ENCODE results near the gene SMIM14. TPM values are rescaled to one million over a fixed set of nuclear protein-coding genes. Genes with fewer than 3 reads are reported as not detected.

The SMIM14 gene
- polyA plus RNA-seq, 3 donors = 13.6 to 152 (median 140) TPM

GRCh38 chr4:39543034-39543433 lies 95.6 kb downstream of the SMIM14 start:
- Histone ChIP-seq H4K20me1 (ENCODE audit: insufficient read depth, low read length) (no peaks in the 10 kb centered on the region), H3K79me2 (ENCODE audit: insufficient read depth, low read length) (no peaks in the 10 kb centered on the region), H3K9me3 (replicated peaks in 1 of 2; ENCODE audit: control insufficient read depth in 1 of 2, insufficient read depth in 1 of 2, low read length in 2 of 2) (peaks cover 0 to 3% of the 10 kb centered on the region in 2 donors), H3K4me3 (replicated peaks in 1 of 3; ENCODE audit: low read depth in 2 of 3, low read length in 3 of 3) (no peak overlapping the region), H3K27me3 (ENCODE audit: control insufficient read depth in 2 of 2, insufficient read depth in 2 of 2, low read length in 2 of 2) (no peaks in the 10 kb centered on the region), H3K4me1 (ENCODE audit: control insufficient read depth in 1 of 2, insufficient read depth in 2 of 2, low read length in 2 of 2) (no peaks in the 10 kb centered on the region), H3K4me2 (replicated peaks; ENCODE audit: extremely low read depth, low read length, poor library complexity, severe bottlenecking) (no peak overlapping the region), H3K36me3 (replicated peaks in 1 of 2; ENCODE audit: control insufficient read depth in 1 of 2, insufficient read depth in 2 of 2, low read length in 2 of 2) (peaks cover 0 to 12% of the 10 kb centered on the region in 2 donors), H2AFZ (ENCODE audit: insufficient read depth, low read depth, low read length, poor library complexity, severe bottlenecking) (no peak overlapping the region), H3K9ac (ENCODE audit: insufficient read depth, low read length, poor library complexity, severe bottlenecking) (no peak overlapping the region), H3K27ac (ENCODE audit: low read depth in 1 of 2, low read length in 2 of 2) (no peak overlapping the region)
- no peak for DNase-seq
- Mint-ChIP-seq H3K27me3 (ENCODE audit: low read depth in 3 of 3) (peaks cover 0 to 3% (median 2%) of the 10 kb centered on the region in 3 donors), H3K27ac (peak overlapping the region in 1 of 7 donors; percentile 31), H3K4me3 (no peak overlapping the region), H3K9me3 (peaks cover 0 to 8% (median 3%) of the 10 kb centered on the region in 7 donors), H3K4me1 (no peaks in the 10 kb centered on the region), H3K36me3 (peaks cover 6 to 7% of the 10 kb centered on the region in 2 donors)
- WGBS (ENCODE audit: insufficient coverage) = 100% methylated on average over 3 of the region's 5 CpGs
- no peak for TF ChIP-seq CTCF (IDR thresholded peaks at IDR 0.05)
- intact Hi-C loops (cut with micrococcal nuclease) = no loop called here

GRCh38 chr4:39542611-39543012 lies 96.1 kb downstream of the SMIM14 start:
- H3K9ac ChIP-seq (ENCODE audit: insufficient read depth, low read length, poor library complexity, severe bottlenecking) = no peak overlapping the region
- Mint-ChIP-seq H3K27me3 (ENCODE audit: low read depth in 3 of 3) (peaks cover 0 to 3% (median 2%) of the 10 kb centered on the region in 3 donors), H3K9me3 (peaks cover 0 to 8% (median 3%) of the 10 kb centered on the region in 7 donors), H3K27ac (peak overlapping the region in 1 of 7 donors; percentile 31), H3K36me3 (peaks cover 5% of the 10 kb centered on the region in 2 donors), H3K4me1 (no peaks in the 10 kb centered on the region), H3K4me3 (no peak overlapping the region)
- no peaks in the 10 kb centered on the region for H3K27me3 ChIP-seq (ENCODE audit: control insufficient read depth in 2 of 2, insufficient read depth in 2 of 2, low read length in 2 of 2)
- no CpG with 5 or more reads among the region's 4 CpGs for WGBS (ENCODE audit: insufficient coverage)
- H3K79me2 ChIP-seq (ENCODE audit: insufficient read depth, low read length) = no peaks in the 10 kb centered on the region
- H2AFZ ChIP-seq (ENCODE audit: insufficient read depth, low read depth, low read length, poor library complexity, severe bottlenecking) = no peak overlapping the region
- no peaks in the 10 kb centered on the region for H4K20me1 ChIP-seq (ENCODE audit: insufficient read depth, low read length)
- H3K9me3 ChIP-seq (replicated peaks in 1 of 2; ENCODE audit: control insufficient read depth in 1 of 2, insufficient read depth in 1 of 2, low read length in 2 of 2) = peaks cover 0 to 3% of the 10 kb centered on the region in 2 donors
- no peak overlapping the region for H3K4me3 ChIP-seq (replicated peaks in 1 of 3; ENCODE audit: low read depth in 2 of 3, low read length in 3 of 3)
- peaks cover 0 to 12% of the 10 kb centered on the region in 2 donors for H3K36me3 ChIP-seq (replicated peaks in 1 of 2; ENCODE audit: control insufficient read depth in 1 of 2, insufficient read depth in 2 of 2, low read length in 2 of 2)
- DNase-seq = no peak
- H3K4me1 ChIP-seq (ENCODE audit: control insufficient read depth in 1 of 2, insufficient read depth in 2 of 2, low read length in 2 of 2) = no peaks in the 10 kb centered on the region
- no peak overlapping the region for H3K27ac ChIP-seq (ENCODE audit: low read depth in 1 of 2, low read length in 2 of 2)
- H3K4me2 ChIP-seq (replicated peaks; ENCODE audit: extremely low read depth, low read length, poor library complexity, severe bottlenecking) = no peak overlapping the region
- no peak for TF ChIP-seq CTCF (IDR thresholded peaks at IDR 0.05)
- intact Hi-C loops (cut with micrococcal nuclease) = no loop called here
